ENCODE results near the gene RARA.
"Not testable (repeated sequence)": the region's sequence is repeated elsewhere in the genome, so short reads cannot be mapped to it uniquely, and the experiment has no call there.

Gene RARA

DNA sequence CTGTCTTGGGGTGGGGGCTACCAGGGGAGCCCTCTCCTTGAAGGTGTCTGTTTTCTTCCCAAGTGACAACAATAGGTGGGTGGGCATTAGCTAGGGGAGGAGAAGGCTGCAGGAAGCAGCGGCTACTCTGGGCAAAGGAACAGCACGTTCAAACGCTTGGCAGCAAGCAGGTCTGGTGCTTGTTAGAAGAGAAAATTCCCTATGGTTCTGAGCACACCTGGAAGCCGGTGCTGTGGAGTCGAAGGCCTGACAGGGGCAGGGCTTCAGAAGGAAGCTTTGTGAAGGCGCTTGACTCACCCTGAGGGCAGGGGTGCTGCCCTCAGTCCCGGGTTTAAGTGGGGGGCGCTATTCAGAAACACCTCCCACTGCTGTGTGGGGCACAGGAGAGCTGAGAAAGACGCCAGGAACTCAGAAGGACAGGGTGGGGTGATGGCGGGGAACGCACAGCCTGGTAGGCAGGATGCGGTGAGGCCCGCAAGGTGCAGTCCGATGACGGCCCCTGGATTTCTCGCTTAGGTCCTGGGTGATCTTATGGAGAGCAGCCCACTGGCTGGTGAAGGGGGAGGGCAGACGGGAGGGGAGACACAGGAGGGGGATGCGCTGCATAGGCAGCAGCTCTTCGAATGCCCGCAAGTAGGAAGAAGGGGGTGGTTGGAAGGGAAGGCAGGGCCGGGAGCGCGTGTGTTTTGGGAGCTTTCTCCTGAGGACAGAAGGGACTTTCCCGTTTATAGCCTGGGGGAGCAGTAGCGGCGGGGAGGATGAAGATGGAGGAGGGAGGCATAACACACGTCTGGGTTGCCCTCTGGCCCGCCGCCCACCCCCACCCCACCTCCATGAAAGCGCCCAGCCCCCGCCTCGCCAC is 52.3 kb downstream of the RARA start:
- no peak for DNase-seq

- no peak for DNase-seq
Measured at GRCh38 chr17:40361925-40362695, 53.1 kb downstream of the RARA start.

GRCh38 chr17:40362696-40363110 is 53.7 kb downstream of the RARA start:
- peak; percentile 82 for DNase-seq

DNA sequence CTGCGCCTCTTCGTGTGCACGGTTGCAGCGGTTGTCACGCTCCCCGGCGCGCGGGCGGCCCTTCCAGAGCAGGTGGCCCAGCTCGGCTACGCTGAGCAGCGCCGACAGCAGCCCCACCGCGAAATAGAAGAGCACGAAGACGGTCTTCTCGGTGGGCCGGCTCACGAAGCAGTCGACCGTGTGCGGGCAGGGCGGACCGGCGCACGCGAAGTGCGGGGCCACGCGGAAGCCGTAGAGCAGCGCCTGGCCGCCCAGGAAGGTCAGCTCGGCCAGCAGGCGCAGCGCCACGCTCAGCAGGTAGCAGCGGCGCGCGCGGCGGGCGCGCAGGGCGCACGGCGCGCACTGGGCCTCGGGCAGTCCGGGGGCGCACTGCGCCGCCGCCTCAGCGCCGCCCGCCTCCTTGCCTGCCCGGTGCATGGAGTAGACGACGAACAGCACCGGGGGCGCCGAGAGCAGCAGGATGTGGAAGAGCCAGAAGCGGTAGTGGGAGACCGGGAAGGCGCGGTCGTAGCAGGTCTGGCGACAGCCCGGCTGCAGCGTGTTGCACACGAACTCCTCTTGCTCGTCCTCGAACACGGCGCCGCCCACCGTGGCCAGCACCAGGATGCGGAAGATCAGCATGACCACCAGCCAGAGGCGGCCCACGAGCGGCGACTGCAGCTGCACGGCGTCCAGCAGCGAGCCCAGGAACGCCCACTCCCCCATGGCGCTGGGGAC is 54.3 kb downstream of the RARA start:
- DNase-seq = no peak

- no peak for DNase-seq
Measured at GRCh38 chr17:40364121-40364861, 55.3 kb downstream of the RARA start, which contains the start of gene GJD3. GJD3 (minus strand) TSS chr17:40364737; CDS start chr17:40363815, 922 bp downstream.

- no peak for DNase-seq
Measured at GRCh38 chr17:40364906-40365305, 55.9 kb downstream of the RARA start.

GRCh38 chr17:40366076-40366860 is 57.3 kb downstream of the RARA start:
- no peak for DNase-seq

- DNase-seq = no peak
Measured at GRCh38 chr17:40366861-40367518, 58.0 kb downstream of the RARA start.

- DNase-seq = not testable (repeated sequence)
Measured at GRCh38 chr17:40367728-40368127, 58.7 kb downstream of the RARA start.

- no peak for DNase-seq
Measured at GRCh38 chr17:40369923-40370322, 60.9 kb downstream of the RARA start.

DNA sequence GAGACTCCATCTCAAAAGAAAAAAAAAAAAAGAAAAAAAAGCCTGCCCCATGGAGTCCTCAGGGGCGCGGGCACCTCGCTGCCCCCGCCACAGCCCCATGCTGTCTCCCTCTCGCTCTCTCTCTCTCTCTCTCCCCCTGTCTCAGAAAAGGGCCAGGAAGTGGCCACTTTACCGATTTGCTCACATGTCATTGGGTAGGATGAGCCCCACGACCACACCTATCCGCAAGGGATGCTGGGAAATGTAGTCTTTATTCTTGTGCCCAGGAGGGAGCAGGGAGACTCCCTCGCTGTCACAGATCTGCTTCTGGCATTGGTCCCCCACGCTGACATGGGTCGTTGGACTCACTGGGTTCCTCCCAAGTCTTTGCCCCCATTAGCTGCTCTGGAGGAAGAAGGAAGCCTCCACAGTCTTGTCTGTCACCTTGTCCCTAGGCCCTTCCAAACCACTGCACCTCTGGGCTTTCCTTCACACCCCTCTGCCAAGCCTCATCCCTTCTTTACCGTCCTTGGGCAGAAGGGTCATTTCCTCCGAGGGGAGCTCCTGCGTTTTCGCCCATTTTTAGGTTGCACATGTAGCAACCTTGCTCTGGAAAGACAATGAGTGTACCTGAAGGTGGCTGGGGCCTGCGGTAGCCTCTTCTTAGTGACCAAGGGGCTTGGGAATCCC is 62.4 kb downstream of the RARA start:
- DNase-seq = peak; percentile 9

GRCh38 chr17:40372031-40372430 is 63.1 kb downstream of the RARA start:
- no peak for DNase-seq

- not testable (repeated sequence) for DNase-seq
Measured at GRCh38 chr17:40372644-40373043, 63.7 kb downstream of the RARA start.

- no peak for DNase-seq
Measured at GRCh38 chr17:40373324-40373723, 64.3 kb downstream of the RARA start.

- DNase-seq = no peak
Measured at GRCh38 chr17:40373999-40374398, 65.0 kb downstream of the RARA start.

- no peak for DNase-seq
Measured at GRCh38 chr17:40374821-40375498, 66.0 kb downstream of the RARA start.

GRCh38 chr17:40375786-40376185 is 66.8 kb downstream of the RARA start:
- not testable (repeated sequence) for DNase-seq

GRCh38 chr17:40376541-40376940 is 67.6 kb downstream of the RARA start:
- DNase-seq = not testable (repeated sequence)

- no peak for DNase-seq
Measured at GRCh38 chr17:40377832-40378231, 68.9 kb downstream of the RARA start.

- DNase-seq = no peak
Measured at GRCh38 chr17:40378966-40379365, 70.0 kb downstream of the RARA start.
